Kidney epithelial cell (primary cell): ENCODE measurements around the gene LNX1. TPM values are rescaled to one million over a fixed set of nuclear protein-coding genes. Genes with fewer than 3 reads are reported as not detected.

ENCODE experiments used
- DNase-seq: peaks from one replicate; pipeline ENCODE4 v3.0.0-alpha.2; 2010; ENCODE audit warnings: low read depth
- H3K27me3 ChIP-seq: 2 replicates; pipeline ENCODE4 v1.6.0; 2011; ENCODE audit warnings: low read length; ENCODE audit not compliant: control insufficient read depth, insufficient read depth
- H3K36me3 ChIP-seq: 2 replicates; pipeline ENCODE4 v1.5.1; 2011; ENCODE audit warnings: low read length; ENCODE audit not compliant: control insufficient read depth, insufficient read depth
- H3K4me3 ChIP-seq: 2 replicates; pipeline ENCODE4 v1.5.1; 2011; ENCODE audit warnings: low read depth, mild to moderate bottlenecking, control low read depth, low read length
- total RNA-seq: library from RNA; depleted of rRNA; stranded (reverse); fragments of >200 nt; gene quantifications from 2 replicates; pipeline ENCODE4 v1.2.3, GENCODE V29; 2015
- TF ChIP-seq, protein P1 (sequence below): IDR thresholded peaks from 2 replicates; pipeline ENCODE4 v1.5.1; 2011; ENCODE audit warnings: mild to moderate bottlenecking, moderate library complexity, low read length, control low read depth, inconsistent platforms; ENCODE audit not compliant: insufficient read depth, poor library complexity, severe bottlenecking

Gene LNX1
- total RNA-seq, 1 donor from 2014 or later, result 6.9 TPM

DNA sequence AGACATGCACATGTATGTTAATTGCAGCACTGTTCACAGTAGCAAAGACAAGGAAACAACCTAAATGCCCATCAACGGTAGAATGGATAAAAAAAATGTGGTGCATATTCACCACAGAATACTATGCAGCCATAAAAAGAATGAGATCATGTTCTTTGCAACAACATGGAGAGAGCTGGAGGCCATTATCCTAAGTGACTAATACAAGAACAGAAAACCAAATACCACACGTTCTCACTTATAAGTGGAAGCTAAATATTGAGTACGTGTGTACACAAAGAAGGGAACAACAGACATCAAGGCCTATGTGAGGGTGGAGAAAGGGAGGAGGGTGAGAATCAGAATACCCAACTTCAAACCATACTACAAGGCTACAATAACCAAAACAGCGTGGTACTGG, 17.4 kb upstream of the LNX1 start:
- DNase-seq, result no peak
- no peaks in the 10 kb centered on the region for H3K36me3 ChIP-seq
- TF ChIP-seq, protein P1, sequence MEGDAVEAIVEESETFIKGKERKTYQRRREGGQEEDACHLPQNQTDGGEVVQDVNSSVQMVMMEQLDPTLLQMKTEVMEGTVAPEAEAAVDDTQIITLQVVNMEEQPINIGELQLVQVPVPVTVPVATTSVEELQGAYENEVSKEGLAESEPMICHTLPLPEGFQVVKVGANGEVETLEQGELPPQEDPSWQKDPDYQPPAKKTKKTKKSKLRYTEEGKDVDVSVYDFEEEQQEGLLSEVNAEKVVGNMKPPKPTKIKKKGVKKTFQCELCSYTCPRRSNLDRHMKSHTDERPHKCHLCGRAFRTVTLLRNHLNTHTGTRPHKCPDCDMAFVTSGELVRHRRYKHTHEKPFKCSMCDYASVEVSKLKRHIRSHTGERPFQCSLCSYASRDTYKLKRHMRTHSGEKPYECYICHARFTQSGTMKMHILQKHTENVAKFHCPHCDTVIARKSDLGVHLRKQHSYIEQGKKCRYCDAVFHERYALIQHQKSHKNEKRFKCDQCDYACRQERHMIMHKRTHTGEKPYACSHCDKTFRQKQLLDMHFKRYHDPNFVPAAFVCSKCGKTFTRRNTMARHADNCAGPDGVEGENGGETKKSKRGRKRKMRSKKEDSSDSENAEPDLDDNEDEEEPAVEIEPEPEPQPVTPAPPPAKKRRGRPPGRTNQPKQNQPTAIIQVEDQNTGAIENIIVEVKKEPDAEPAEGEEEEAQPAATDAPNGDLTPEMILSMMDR, result no peak
- H3K27me3 ChIP-seq, result no peaks in the 10 kb centered on the region
- no peak overlapping the region for H3K4me3 ChIP-seq

GRCh38 chr4:53608242-53608641, 17.0 kb upstream of the LNX1 start:
- Histone ChIP-seq H3K4me3 (no peak overlapping the region), H3K27me3 (no peaks in the 10 kb centered on the region), H3K36me3 (no peaks in the 10 kb centered on the region)
- TF ChIP-seq, protein P1, result no peak
- DNase-seq, result no peak

DNA sequence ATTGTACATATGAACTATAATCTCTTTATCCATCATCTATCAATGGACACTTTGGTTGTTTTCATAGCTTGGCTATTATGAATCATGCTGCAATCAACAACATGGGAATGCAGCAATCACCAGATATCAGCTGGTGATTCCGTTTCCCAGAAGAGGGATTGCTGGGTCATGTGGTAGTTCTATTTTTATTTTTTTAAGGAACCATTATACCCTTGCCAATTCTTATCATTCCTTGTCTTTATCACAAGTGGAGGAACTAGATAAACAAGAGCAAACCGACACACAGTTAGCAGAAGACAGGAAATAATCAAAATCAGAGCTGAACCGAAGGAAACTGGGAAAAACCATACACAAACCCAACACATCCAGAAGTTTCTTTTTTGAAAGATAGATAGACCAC, 14.5 kb upstream of the LNX1 start:
- no peaks in the 10 kb centered on the region for H3K27me3 ChIP-seq
- H3K36me3 ChIP-seq, result no peaks in the 10 kb centered on the region
- no peak overlapping the region for H3K4me3 ChIP-seq
- TF ChIP-seq, protein P1, result no peak
- no peak for DNase-seq

GRCh38 chr4:53602390-53602789, 11.1 kb upstream of the LNX1 start:
- H3K27me3 ChIP-seq, result no peaks in the 10 kb centered on the region
- H3K36me3 ChIP-seq, result no peaks in the 10 kb centered on the region
- DNase-seq, result no peak
- TF ChIP-seq, protein P1, result no peak
- H3K4me3 ChIP-seq, result no peak overlapping the region

DNA sequence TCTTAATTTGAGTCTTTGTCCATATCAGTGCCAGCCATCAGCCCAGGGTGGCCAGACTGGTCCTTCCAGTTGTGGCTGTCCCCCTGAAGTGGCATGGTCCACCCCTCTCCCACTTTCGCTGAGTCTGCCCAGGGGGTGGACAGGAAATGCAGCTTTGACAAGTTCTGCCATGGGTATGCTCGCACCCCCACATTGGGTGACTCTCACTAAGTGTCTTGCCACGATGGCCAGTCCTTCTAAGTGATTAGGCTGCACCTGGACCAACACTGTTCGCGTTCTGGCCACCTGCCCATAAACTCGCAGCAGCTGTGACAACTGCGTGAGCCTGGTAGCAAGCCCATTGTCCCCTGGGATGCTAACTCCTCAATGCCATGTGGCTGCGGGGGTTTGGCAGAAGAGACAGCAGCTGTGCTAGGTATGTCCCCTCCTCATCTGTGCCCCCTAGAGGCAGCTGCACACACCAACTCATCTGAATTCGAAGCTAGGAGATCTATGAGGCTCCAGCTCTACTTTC, 10.0 kb upstream of the LNX1 start:
- no peak overlapping the region for H3K4me3 ChIP-seq
- no peak for DNase-seq
- H3K36me3 ChIP-seq, result no peaks in the 10 kb centered on the region
- H3K27me3 ChIP-seq, result no peaks in the 10 kb centered on the region
- TF ChIP-seq, protein P1, result peak; percentile 17

- Histone ChIP-seq H3K27me3 (no peaks in the 10 kb centered on the region), H3K36me3 (no peaks in the 10 kb centered on the region), H3K4me3 (no peak overlapping the region)
- TF ChIP-seq, protein P1, result no peak
- no peak for DNase-seq
Measured at GRCh38 chr4:53599632-53600031, 8.3 kb upstream of the LNX1 start.
